ENCODE measurements around the gene TRIM46.

DNA sequence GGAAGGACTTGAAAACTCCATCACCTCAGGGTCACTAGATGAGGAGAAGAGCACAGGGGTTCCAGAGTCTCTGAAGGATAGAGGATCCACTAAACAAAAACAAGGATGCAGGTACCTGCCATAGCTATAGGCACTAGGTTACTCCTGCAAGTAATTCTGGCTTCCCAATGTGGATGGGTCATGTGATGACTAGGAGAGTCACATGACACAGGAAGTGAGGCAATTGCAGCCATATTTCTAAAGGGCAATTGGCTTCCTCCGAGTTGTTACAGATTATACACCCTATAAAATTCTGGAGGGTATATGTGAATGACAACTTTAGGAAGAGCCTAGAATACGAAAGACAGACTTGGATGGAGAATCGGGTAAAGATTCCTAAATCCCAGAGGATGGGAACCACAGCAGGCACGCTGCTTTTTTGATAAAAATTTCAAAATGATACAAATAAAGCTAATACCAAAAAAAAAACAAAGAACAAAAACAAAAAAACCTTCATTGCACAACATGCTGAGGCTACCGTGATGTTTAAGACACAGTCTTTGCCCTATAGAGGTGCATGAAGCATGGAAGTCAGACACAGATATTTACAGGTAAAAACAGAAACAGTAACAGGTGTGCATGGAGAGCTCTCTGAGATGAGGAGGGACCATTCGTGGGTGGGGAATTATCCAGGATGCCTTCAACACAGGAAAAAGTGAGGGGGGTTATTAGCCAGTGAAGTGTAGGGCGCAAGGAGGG lies 45.4 kb downstream of the TRIM46 start:
- no peak for TF ChIP-seq TARDBP (IDR thresholded peaks at IDR 0.05)
- TF ChIP-seq CTBP1 (IDR thresholded peaks at IDR 0.05; ENCODE audit: borderline replicate concordance) = no peak
- TF ChIP-seq FOXA1 (IDR thresholded peaks at IDR 0.05) = no peak
- peak; percentile 47; the same call in 1 of the 2 replicates for TF ChIP-seq ELF4 (IDR thresholded peaks at IDR 0.05)
- TF ChIP-seq FOXK2 (IDR thresholded peaks at IDR 0.05) = no peak
- TF ChIP-seq BHLHE40 (IDR thresholded peaks at IDR 0.05; ENCODE audit: borderline replicate concordance) = no peak
- no peak for TF ChIP-seq LEF1 (IDR thresholded peaks at IDR 0.05; ENCODE audit: borderline replicate concordance)
- 0 out of 2 replicates have a peak, but pooled peaks have one; percentile 38 for TF ChIP-seq NFRKB (IDR thresholded peaks at IDR 0.05)
- TF ChIP-seq HDGF (IDR thresholded peaks at IDR 0.05; ENCODE audit: borderline replicate concordance) = no peak
- no peak for TF ChIP-seq ZNF384 (IDR thresholded peaks at IDR 0.05)
